ENCODE results near the gene IQCH.

DNA sequence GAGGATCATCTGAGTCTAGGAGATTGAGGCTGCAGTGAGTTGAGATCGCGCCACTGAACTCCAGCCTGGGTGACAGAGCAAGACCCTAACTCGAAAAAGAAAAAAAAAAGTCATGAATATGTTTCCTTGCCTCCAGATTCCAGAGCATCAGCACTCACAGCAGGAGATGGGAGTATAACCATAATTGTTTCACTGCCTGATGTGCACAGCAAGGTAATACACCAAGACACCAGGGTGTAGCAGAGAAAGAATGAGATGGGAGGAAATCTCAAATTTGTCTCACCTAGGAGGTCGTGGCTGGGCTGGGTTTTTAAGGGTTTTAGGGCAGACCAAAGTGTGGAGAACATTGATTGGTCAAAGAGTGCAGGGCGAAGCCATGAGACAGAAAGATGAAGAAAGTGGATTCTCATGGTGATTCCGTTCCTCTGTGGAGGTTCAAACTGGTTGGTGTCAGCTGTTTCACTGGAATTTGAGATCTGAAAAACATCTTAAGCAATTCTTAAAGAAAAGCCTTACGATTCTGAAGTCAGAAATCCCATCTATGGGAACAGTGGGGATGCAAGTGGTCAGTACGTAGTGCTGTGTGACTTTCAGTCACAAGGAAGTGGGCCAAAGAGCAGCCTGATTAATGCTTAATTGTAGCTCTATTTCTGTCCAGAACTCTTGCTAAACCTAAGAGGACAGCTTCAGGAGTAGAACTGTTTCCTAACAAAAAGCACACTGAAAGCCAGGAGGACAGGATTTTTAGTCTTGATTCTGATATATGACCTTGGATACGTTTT lies 258.5 kb downstream of the IQCH start:
- TF ChIP-seq POLR2AphosphoS5 (IDR thresholded peaks at IDR 0.05; ENCODE audit: insufficient read depth in 1 of 2, low read depth in 1 of 2) (no peak), POLR2A (IDR thresholded peaks at IDR 0.05) (no peak)
- TF ChIP-seq, protein P1, sequence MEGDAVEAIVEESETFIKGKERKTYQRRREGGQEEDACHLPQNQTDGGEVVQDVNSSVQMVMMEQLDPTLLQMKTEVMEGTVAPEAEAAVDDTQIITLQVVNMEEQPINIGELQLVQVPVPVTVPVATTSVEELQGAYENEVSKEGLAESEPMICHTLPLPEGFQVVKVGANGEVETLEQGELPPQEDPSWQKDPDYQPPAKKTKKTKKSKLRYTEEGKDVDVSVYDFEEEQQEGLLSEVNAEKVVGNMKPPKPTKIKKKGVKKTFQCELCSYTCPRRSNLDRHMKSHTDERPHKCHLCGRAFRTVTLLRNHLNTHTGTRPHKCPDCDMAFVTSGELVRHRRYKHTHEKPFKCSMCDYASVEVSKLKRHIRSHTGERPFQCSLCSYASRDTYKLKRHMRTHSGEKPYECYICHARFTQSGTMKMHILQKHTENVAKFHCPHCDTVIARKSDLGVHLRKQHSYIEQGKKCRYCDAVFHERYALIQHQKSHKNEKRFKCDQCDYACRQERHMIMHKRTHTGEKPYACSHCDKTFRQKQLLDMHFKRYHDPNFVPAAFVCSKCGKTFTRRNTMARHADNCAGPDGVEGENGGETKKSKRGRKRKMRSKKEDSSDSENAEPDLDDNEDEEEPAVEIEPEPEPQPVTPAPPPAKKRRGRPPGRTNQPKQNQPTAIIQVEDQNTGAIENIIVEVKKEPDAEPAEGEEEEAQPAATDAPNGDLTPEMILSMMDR (IDR thresholded peaks at IDR 0.05): no peak

Measured in vagina (tissue), 2 donors.